GM19438 (cell line): ENCODE measurements around the gene ADTRP.

ENCODE experiments used
- ATAC-seq: cut with Tn5 transposase; IDR thresholded peaks from one replicate; pipeline ENCODE4 v1.9.1; 2021; ENCODE audit warnings: low read depth; ENCODE audit not compliant: unreplicated experiment

ADTRP gene

DNA sequence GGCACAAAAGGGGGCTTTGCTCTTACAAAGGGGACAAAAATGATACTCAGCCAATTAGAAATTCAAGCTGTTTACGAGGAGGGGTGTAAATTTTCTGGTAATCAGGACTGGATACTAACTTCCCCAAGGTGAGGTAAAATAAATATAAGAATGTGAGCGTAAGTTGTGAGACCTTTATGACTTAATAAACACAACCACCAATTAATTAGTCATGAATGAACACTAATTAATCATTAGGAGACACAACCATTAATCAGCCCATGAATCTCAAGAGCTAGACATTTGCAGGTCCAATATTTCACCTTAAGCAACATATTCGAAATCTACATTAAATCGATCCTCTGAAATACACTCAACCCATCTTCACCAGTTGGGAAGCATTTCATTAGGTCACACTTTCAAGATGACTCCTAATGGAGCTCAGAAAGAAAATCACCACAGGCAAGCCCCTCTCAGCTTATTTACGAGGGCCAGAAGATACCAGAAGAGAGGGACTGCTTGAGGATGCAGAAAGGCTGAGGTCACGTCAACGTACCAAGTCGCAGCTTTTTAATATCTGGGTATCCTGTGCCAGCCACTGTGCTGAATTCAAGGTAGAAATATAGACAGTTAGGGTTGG lies 2.7 kb downstream of the ADTRP start:
- no peak for ATAC-seq

DNA sequence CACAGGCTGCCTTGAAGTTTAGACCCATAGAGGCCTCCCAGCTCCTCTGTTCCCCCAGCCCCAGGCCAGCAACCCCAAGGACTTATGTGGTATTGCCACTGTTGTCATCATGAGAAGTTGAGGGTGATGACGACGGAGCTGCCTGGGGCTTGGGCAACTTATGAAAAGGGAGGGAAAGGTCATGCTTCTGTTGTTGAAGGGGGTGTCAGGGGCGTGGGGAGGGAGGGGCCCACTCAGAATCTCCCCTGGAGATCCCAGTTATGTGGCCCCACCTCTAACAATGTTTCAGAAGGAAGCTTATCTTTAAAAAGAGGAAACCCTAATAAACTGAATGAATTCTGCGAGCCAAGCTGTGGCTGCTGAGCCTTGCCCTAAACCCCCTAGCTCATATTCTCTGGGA lies 4.2 kb downstream of the ADTRP start:
- ATAC-seq = no peak

DNA sequence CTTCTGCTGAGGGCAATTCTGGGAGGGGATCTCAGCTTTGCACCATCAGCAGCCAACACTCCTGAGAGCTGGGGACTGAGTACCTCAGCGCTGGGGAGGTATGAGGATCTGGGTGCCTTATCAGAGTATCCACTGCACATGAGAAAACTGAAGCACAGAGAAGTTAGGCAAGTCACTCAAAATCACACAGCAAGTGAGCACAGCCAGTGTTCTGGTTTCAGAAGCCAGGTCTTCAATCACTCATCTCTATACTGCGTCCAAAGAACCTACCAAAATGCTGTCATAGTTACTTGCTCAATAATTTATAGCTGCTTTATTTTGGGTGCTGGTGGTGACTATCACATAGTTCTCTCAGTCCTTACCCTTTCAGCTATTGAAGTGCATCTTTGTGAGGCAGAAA lies 5.0 kb downstream of the ADTRP start:
- no peak for ATAC-seq

DNA sequence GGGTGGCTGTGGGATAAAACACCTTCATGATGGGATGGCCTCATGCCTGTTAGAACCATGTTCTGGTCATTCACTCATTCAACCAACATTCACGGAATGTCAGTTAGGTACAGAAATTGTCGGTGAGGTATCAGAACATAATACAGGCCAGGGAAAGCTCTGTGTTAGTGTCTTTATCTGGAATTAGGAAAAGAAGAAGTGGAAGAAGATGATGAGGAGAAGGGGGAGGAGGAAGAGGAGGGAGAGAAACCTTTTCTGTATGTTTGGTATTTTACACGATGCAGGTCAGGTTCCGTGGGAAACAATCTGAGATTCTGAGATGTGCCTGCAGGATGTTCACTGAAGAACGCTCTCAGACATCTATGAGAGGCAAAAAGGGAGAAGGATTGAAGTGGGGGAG lies 5.6 kb downstream of the ADTRP start:
- ATAC-seq = no peak

DNA sequence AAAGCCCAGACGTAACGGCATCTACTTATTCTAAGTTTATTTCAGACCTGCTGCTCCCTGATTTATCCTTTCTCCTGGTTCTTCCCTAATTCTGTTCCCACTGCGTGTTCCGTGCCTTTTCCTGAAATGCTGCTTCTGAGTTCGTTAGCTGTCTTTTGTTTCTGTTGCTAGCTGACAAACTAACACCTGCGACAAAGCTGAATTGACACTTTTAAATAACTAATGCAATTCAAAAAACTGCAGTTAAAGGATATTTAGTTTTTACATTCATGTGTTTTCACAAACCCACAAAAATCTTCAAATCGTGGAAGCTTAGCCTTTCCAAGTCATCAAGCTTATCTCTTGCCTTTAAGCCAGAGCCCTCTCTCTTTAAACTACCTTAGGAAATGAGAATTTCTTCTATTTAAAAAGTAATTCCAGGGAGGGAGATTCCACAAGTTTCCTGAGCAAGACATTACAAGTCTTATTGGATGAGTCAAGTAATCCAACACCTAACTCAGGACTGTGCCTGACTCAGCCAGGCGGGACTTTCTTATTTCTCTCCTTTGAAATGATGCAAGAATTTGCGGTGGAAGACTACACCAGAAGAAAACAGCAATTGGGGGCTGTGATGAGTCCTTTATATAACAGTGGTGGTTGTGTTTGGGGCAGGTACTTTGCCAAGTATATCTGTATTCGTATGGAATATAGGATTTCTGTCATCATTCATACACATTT lies 6.3 kb downstream of the ADTRP start:
- ATAC-seq = no peak

DNA sequence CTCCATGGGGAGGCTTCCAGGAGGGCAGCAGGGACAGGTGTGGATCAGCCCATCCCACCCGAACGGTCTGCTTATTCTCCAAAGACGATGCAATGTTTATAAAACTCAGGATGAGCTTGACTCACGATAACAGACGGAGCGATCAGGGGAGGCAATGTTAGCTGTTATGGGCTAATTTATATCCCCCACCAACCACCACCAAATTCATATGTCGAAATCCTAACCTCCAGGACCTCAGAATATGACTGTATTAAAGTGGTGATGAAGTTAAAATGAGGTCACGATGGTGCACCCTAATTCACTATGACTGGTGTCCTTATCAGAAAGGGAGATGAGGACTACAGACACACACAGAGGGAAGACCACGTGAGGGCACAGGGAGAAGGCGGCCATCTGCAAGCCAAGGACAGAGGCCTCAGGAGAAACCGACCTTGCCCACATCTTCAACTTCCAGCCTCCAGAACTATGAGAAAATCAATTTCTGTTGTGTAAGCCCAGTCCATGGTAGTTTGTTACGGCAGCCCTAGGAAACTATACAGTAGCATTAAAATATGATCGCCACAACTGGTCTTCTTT lies 7.0 kb downstream of the ADTRP start:
- no peak for ATAC-seq

DNA sequence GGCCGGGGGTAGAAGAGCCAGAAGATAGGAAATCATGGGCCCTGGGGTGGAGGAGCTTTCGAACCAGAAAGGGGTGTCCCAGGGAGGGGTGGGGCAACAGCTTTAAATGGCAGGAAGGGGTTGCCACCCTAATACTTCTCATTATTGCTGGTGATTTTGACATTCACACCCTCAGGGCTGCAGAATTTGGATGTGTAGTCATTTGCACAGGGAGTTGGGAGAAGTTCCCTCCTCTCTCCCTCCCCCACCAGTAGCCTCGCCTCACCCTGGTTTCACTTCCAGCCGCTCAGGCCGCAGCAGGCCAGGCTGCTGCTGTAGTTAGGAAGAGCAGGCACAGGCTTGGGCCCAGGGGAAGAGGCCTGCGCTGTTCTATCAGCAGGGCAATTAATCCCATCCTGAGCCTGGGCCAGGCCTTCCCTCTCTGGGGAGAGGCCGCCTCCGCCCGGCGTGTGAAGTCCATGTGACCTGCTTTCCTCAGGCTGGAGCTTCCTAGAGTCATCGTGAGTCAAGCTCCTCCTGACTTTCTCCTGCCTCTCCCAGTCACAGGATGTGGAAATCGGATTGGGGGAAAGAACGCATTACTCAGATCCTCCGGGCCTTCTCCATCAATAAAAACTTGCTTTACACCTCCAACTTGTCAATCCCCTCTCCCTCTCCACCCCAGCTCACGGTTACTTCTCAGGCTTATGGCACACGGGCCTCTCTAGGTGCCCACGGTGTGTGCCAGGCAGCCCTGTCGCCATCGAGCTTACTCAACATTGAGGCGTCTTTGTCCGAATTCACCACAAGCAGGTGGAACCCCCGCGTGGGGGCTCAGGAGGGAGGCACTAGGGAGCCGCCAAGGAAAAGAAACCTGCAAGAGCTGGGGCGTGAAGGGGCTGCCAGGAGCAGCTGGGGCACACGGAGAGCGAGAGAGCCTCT lies 7.8 kb downstream of the ADTRP start:
- ATAC-seq = no peak

DNA sequence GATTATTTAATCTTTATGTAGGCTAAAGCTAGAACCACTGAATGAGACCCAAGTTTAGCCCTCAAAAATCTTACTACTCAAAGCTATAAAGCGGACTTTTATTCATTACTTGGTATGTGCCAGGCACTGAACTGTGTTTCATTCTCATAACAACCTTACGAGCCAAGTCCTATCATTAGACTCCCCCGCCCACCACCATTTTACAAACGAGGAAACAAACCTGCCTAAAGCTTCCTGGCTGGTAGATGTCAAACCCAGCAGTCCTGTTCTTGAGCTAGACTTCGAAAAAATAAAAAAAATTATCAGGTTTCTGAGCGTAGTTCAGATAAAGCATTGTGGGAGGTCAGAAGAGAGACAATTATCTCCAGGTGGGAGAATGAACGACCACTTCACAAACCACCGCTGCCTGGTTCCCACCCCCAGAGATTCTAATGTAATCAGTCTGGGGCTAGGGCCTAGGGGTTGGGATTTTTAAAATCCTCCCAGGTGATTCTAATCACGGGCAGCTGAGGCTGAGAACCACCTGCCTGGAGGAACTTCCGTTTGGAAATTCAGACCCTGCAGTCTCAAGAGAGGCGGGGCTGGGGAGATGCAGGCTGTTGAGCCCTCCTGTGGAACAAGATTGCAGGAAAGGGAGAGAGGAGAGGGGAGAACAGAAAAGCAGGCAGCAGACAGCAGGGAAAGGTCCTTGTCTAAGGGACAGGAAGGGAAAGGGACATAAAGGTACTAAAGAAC lies 8.6 kb downstream of the ADTRP start:
- no peak for ATAC-seq

DNA sequence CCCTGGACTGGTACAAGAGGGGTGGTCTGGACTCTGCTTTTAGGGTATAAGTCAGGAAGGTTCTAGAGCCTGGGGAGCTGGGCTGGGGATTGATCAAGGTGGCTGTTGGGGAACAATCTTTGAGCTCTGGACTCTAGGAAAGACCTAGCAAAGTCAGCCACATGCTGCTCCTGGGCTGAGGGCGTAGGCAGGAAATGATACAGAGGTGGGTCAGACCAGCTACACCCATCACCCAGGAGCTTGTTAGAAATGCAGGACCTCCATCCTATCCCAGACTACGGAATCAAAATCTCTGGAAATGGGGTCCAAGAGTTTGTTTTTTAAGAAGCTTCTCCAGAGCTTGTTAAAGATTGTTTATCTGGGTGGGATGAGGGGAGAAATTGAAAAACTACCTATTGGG lies 9.4 kb downstream of the ADTRP start:
- ATAC-seq = no peak

DNA sequence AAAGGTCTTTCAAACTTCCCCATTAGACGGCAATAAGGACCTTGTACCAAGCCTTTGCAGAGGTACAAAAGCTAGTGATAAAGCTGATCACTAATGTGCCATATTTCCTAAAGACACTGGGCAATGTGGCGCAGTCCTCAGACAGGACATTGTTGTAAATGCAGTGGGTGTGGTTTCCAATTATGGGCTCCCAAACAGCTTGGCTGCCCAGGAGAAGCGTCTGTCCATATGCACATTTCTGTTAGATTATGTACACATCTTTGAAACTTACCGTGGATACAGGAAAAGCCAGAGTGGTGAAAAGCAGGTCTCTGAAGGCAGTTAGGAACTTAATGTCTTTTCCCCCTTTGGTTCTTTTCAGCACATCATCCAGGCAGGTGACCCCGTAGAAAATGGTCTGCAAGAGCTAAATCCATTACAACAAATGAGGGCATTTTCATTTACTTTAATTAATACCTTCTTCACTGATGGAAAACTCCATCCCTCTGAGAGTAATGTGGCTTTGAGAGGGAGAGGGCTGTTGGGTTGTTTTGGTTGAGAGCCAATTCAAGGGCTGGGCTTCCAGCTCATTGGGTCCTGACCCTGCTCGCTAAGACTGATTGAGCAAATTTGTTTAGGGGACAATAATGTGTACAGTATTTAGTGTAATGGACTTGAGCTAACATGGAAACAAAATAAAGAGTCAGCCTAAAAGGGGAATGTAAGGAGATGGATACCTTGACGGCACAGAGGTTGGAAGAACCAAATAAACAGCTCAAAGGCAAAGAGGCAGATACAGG lies 10.4 kb downstream of the ADTRP start:
- ATAC-seq = no peak

DNA sequence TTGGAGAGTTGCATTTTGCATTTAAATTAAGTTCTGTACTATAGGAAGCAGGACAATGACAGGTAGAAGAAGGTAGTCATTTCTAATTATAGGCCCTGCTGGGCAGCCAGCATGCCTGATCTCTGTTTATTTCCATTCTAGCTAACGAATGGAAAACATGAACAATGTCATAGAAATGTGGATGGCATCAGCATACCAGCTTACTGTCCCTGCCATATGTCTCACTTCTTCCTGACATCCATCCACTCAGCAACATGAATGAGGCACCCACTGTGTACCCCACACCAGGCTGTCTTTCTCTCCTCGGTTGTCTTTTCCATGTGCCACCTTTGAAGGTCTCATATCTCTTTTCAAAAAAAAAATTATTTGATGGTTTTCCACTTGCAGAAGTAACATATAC lies 11.1 kb downstream of the ADTRP start:
- ATAC-seq = no peak

DNA sequence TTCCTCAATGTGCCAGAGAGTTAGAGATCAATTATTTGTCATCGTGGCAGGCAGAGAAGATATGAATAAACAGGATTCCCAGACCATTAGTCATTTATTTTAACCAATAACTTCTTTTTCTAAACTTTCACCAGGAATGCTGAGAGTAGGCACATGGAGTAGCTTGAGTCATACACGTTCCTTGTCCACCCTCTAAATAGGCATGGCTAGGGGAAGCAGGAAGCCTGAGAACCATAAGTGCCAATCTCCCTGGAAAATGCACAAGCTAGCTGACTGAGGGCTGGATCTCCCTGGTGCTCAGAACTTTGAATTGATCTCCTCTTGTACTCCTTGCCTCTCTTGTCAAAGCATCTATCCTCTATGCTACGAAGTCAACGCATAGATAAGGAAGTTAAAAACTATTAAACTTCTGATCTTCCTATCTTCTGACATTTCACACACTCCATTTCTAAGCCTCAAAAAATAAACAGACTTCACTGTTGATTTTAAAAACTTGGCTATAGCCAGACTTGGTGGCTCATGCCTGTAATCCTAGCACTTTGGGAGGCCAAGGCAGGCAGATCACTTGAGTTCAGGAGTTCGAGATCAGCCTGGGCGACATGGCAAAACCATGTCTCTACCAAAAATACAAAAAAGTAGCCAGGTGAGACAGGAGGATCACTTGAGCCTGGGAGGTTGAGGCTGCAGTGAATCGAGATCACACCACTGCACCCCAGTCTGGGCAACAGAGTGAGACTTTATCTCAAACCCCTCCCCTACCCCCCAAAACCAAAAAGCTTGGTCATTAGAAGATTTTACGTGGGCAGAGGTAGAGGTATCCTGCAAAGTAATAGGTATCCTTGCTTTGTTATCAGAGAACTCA lies 11.8 kb downstream of the ADTRP start:
- no peak for ATAC-seq

DNA sequence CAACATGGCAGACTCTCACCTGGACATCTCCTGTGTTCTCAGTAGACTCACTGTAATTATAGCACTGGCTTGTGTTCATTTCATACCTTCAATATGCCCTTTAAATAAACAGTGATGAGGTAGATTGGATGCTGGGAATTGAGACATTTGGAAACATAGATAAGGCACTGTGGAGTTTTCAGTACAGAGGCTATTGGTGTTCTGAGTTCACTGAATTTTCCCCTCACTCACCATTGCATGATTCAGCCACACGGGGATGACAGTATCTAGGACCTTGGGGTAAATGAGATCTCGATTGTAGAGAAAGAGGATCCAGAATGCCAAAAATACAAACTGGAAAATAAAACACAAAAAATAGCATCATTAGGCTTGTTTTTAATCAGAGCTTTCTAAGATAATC lies 12.6 kb downstream of the ADTRP start:
- no peak for ATAC-seq

DNA sequence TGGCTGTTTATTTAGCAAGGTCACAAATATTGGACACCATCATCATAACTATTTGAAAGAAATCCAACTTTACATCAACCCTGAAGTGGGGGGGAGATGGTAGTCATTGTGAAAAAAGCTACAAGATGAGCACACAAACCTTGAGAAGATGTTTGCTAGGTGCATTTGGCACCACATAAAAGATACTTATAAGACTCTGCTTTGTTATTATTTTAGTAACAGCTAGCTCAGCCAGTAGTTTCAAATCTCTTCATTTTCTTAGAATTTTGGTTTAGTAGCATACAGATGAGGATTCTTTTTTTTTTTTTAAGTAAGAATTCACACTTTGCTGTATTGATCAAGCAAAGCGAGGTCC lies 14.4 kb downstream of the ADTRP start:
- ATAC-seq = no peak

DNA sequence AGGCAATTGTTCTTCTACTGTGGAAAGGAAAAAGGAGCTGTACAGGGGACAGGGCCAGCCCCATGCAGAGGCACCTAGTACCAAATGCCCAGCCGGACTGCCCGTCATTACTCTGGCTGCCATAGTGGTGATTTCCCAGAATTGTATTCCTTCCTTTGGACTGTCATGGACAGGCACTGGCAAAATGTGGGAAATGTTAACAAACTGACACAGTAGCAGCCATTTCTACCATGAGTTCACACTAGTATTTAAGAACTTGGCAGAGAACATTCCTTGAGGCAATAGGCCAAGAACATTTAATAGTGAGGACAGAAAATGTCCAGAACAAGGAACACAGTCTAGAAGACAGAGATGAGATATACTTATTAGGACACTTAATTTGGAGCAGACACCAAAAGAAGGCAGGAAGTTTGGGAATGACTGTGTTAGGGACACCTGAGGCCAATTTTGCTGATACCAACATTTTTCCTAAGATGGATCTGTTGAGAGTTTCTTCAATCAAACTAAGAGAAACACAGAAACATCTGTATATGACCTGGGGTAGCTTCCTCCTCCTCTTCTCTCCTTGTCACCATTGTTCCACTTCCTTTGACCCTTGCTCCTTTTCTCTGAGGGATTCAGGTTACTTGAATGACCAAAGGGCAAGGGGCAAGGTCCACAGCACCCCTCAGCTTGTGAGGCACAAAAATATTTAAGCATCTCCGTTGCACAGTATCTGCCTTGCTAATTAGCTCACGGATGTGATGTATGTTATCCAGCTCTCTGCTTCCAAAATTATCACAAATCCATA lies 14.9 kb downstream of the ADTRP start:
- no peak for ATAC-seq

DNA sequence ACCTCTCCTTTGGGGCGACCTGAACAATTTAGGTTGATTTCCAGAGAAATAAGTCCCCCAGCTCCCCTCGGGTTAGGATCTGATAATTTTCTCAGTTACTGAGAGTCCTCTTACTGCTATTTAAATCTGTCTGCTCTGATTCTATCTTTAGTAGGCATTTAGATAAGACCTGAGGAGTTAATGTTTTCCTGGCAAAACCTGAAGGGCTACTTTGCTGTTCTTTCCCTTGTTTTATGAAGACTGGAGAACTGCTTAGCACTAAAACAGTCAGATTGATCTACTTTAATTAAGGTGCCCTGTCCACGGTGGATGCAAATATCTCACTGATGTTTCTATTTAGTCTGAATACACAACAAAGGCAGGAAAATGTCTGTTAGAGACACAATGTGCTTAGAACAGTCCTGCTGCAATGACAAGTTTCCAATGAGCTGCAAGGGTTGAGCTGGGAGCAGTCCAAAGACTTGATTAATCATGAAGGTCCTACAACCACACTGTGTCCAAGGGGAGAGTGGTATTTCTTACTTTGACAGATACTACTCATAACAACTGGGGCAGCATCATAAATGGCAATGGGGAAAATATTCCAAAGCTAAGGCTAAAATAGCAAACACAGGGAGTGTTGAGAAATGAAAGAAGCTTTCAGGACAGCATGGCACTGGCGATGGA lies 15.7 kb downstream of the ADTRP start:
- no peak for ATAC-seq

DNA sequence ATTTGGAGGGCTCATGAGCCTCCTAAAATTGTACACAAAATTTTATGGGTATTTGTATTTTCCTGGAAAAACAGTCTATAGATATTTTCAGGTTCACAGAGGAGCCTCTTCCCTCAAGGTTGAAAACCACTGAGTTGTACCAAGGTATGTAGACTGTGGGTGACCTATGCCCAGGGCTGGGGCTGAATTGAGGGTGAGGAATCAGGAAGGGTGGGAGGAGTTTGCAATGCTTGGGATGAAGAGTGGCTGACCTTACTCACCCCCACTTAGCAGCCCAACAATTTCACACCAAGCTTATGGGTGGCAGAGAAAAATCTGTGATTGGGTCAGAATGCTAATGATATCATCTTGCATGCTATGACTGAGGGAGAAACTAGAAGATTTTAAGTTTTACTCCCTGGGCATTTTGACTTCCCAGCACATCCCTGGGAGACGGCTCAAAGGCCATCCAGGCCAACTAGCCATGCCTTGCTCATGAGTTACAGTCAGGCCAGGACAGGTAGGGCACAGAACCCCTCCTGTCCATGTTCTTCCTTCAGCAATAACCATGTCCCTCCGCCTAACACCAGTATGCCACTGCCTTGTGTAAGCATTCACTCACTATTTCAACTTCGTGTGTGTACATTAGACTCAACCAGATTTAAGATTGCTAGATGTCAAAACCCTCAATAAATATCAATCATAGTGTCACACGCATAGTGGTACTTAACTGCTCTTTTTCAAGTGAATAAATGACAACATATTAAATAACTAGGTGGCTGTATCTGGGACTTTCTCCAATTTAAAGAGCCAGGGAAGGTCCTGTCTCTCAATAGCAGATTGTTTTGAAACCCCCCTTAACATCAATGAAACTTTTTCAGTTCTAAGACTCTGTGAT lies 16.6 kb downstream of the ADTRP start:
- no peak for ATAC-seq
